ENCODE data around the gene COMP.

GRCh38 chr19:18759995-18760426 lies 31.1 kb downstream of the COMP start:
- no peak for TF ChIP-seq CTCF (IDR thresholded peaks at IDR 0.05)
- no peak for TF ChIP-seq POLR2AphosphoS5 (IDR thresholded peaks at IDR 0.05; ENCODE audit: insufficient read depth in 1 of 2, low read depth in 1 of 2)
